ENCODE results near the gene POU2F1. TPM values are rescaled to one million over a fixed set of nuclear protein-coding genes. Genes with fewer than 3 reads are reported as not detected.

Gene POU2F1
- total and polyA plus RNA-seq, 8 donors, result 1.2 to 36.2 (median 7.7) TPM

- no peak for DNase-seq
- Histone ChIP-seq H3K36me3 (no peaks in the 10 kb centered on the region), H3K9me3 (peaks cover 0 to 22% (median 15%) of the 10 kb centered on the region in 4 donors), H3K27me3 (no peaks in the 10 kb centered on the region), H3K27ac (no peak overlapping the region), H3K4me3 (no peak overlapping the region), H3K4me1 (no peaks in the 10 kb centered on the region)
- TF ChIP-seq POLR2A (IDR thresholded peaks at IDR 0.05) (no peak), POLR2AphosphoS5 (IDR thresholded peaks at IDR 0.05) (no peak), EP300 (IDR thresholded peaks at IDR 0.05) (no peak), CTCF (IDR thresholded peaks at IDR 0.05) (no peak)
- 50 to 70% (median 62%) methylated on average over 1 of the region's 1 CpG for WGBS, 5 donors
- intact Hi-C loops (cut with DNase I; ENCODE audit: low total_unique reads), result no loop called here
Observed at GRCh38 chr1:167208624-167208976, 12.1 kb upstream of the POU2F1 start.

GRCh38 chr1:167209044-167209443 is 11.6 kb upstream of the POU2F1 start:
- intact Hi-C loops (cut with DNase I; ENCODE audit: low total_unique reads), result no loop called here
- no peak overlapping the region for H3K4me3 ChIP-seq

DNA sequence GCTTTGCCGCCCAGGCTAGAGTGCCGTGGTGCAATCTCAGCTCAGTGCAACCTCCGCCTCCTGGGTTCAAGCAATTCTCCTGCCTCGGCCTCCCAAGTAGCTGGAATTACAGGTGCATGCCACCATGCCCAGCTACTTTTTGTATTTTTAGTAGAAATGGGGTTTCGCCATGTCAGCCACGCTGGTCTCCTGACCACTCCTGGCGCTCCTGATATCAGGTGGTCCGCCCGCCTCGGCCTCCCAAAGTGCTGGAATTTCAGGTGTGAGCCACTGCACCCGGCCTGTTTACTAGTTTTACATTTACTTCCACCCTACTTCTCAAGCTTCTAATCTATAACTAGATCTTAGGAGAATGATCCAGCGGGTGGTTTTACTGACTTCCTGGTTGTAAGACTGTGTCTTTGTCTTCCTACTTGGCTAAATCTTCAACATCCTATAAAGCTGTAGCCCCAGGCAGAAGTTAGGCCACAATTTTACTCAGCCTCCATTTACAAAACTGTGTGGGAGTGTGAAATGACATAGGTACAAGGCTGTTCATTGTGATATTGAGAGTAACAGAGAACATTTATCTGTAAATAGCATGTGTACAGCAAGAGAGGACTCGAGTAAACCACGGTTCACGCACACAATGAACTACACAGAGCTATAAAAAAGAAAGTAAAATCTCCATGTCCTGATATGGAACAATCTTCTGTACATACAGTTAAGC is 9.6 kb upstream of the POU2F1 start:
- H3K36me3 ChIP-seq, result no peaks in the 10 kb centered on the region
- 86 to 89% (median 87%) methylated on average over 15 of the region's 15 CpGs for WGBS, 5 donors
- peaks cover 0 to 14% (median 11%) of the 10 kb centered on the region in 4 donors for H3K9me3 ChIP-seq
- H3K4me3 ChIP-seq, result no peak overlapping the region
- H3K27ac ChIP-seq, result no peak overlapping the region
- TF ChIP-seq POLR2AphosphoS5 (IDR thresholded peaks at IDR 0.05) (no peak), CTCF (IDR thresholded peaks at IDR 0.05) (no peak), POLR2A (IDR thresholded peaks at IDR 0.05) (no peak), EP300 (IDR thresholded peaks at IDR 0.05) (no peak)
- H3K27me3 ChIP-seq, result no peaks in the 10 kb centered on the region
- intact Hi-C loops (cut with DNase I; ENCODE audit: low total_unique reads), result loop anchor here (10.0 kb wide), 1 partner anchor 136 kb away; no protein-coding TSS in a partner anchor
- no peak for DNase-seq
- no peaks in the 10 kb centered on the region for H3K4me1 ChIP-seq

More at GRCh38 chr1:167209044-167209443, 11.6 kb upstream of the POU2F1 start:
- Histone ChIP-seq H3K27ac (no peak overlapping the region), H3K9me3 (peaks cover 0 to 22% (median 15%) of the 10 kb centered on the region in 4 donors), H3K4me1 (no peaks in the 10 kb centered on the region), H3K27me3 (no peaks in the 10 kb centered on the region), H3K36me3 (no peaks in the 10 kb centered on the region)
- no peak for DNase-seq
- TF ChIP-seq POLR2AphosphoS5 (IDR thresholded peaks at IDR 0.05), result no peak
- TF ChIP-seq POLR2A (IDR thresholded peaks at IDR 0.05), result no peak
- no peak for TF ChIP-seq CTCF (IDR thresholded peaks at IDR 0.05)
- TF ChIP-seq EP300 (IDR thresholded peaks at IDR 0.05), result no peak
- WGBS, 5 donors, result 67 to 91% (median 75%) methylated on average over 1 of the region's 1 CpG

GRCh38 chr1:167212025-167212424 is 8.7 kb upstream of the POU2F1 start:
- no peak overlapping the region for H3K4me3 ChIP-seq
- no peak for DNase-seq
- H3K27me3 ChIP-seq, result no peaks in the 10 kb centered on the region
- no peak for TF ChIP-seq POLR2A (IDR thresholded peaks at IDR 0.05)
- no peak for TF ChIP-seq EP300 (IDR thresholded peaks at IDR 0.05)
- no peak for TF ChIP-seq POLR2AphosphoS5 (IDR thresholded peaks at IDR 0.05)
- no peak for TF ChIP-seq CTCF (IDR thresholded peaks at IDR 0.05)
- H3K4me1 ChIP-seq, result no peaks in the 10 kb centered on the region
- H3K27ac ChIP-seq, result no peak overlapping the region
- no peaks in the 10 kb centered on the region for H3K36me3 ChIP-seq
- peaks cover 0 to 14% (median 11%) of the 10 kb centered on the region in 4 donors for H3K9me3 ChIP-seq
- intact Hi-C loops (cut with DNase I; ENCODE audit: low total_unique reads), result loop anchor here (10.0 kb wide), 1 partner anchor 137 kb away; no protein-coding TSS in a partner anchor

Measured in stomach (tissue), 9 donors.